H1 (cell line): ENCODE measurements around the gene TMEM44. TPM values are rescaled to one million over a fixed set of nuclear protein-coding genes. Genes with fewer than 3 reads are reported as not detected.

ENCODE experiments used
- CTCF ChIA-PET: fragments of 300-600 bp; sonication (Branson Sonifier 250); formaldehyde crosslinking; loops from one replicate; lab custom pipeline; 2021; ENCODE audit not compliant: partially characterized antibody; lab: Charles Lee
- POLR2A ChIA-PET: fragments of 300-600 bp; sonication (Branson Sonifier 250); formaldehyde crosslinking; loops from one replicate; lab custom pipeline; 2021; ENCODE audit warnings: inconsistent platforms; ENCODE audit not compliant: partially characterized antibody; lab: Charles Lee
- DNase-seq, 2 experiments: peaks; one replicate each; pipeline versions ENCODE4 v3.0.0 to v3.0.0-alpha.2; 2010 to 2022; ENCODE audit warnings: low spot score in 2 of 2, low read depth in 1 of 2, mixed read lengths in 1 of 2
- FAIRE-seq: peaks from 2 replicates; lab custom pipeline; 2011; peaks lifted over from hg19 to GRCh38; lab: Jason Lieb, UNC
- H2AFZ ChIP-seq: 2 replicates; pipeline ENCODE4 v1.8.1; 2012; ENCODE audit warnings: low read length, inconsistent platforms
- H2AK5ac ChIP-seq: 2 replicates; pipeline ENCODE4 v1.6.1; 2013; ENCODE audit warnings: low read depth, low read length
- H2BK120ac ChIP-seq: replicated peaks from 2 replicates; pipeline ENCODE3; 2013; ENCODE audit warnings: low read depth, low read length, inconsistent platforms
- H2BK12ac ChIP-seq: 2 replicates; pipeline ENCODE4 v1.6.1; 2013; ENCODE audit warnings: low read depth, low read length
- H2BK15ac ChIP-seq: 2 replicates; pipeline ENCODE4 v1.6.1; 2013; ENCODE audit warnings: low read length
- H2BK20ac ChIP-seq: 2 replicates; pipeline ENCODE4 v1.6.1; 2013; ENCODE audit warnings: low read length
- H2BK5ac ChIP-seq: 2 replicates; pipeline ENCODE4 v1.6.1; 2013; ENCODE audit warnings: low read depth, low read length
- H3K14ac ChIP-seq: 2 replicates; pipeline ENCODE4 v1.6.1; 2013; ENCODE audit warnings: inconsistent platforms; ENCODE audit not compliant: insufficient read length
- H3K18ac ChIP-seq: 2 replicates; pipeline ENCODE4 v1.6.1; 2013; ENCODE audit warnings: low read length; ENCODE audit errors: extremely low read depth
- H3K23ac ChIP-seq: 2 replicates; pipeline ENCODE4 v1.6.1; 2013; ENCODE audit warnings: inconsistent platforms; ENCODE audit not compliant: insufficient read length
- H3K23me2 ChIP-seq: 2 replicates; pipeline ENCODE4 v1.6.1; 2013; ENCODE audit warnings: low read depth, low read length
- H3K27ac ChIP-seq: 2 replicates; pipeline ENCODE4 v1.6.1; 2011; ENCODE audit warnings: low read depth, low read length, inconsistent platforms
- H3K27me3 ChIP-seq, 4 experiments: replicated peaks in 1 of 4; 1 replicate in 1 of 4; 2 replicates in 3 of 4; pipeline versions ENCODE4 v1.6.1 to v1.8.1; 2011 to 2013; ENCODE audit warnings: low read length in 3 of 4, mild to moderate bottlenecking in 3 of 4, inconsistent platforms in 2 of 4, mixed read lengths in 2 of 4, moderate library complexity in 1 of 4; ENCODE audit not compliant: control insufficient read depth in 3 of 4, insufficient read depth in 3 of 4; ENCODE audit errors: extremely low read depth in 1 of 4
- H3K36me3 ChIP-seq, 4 experiments: 2 replicates each; pipeline versions ENCODE4 v1.6.1 to v1.8.1; 2011 to 2013; ENCODE audit warnings: mild to moderate bottlenecking in 4 of 4, low read length in 3 of 4, moderate library complexity in 2 of 4, control low read depth in 1 of 4, inconsistent platforms in 1 of 4; ENCODE audit not compliant: insufficient read depth in 4 of 4, control insufficient read depth in 2 of 4
- H3K4ac ChIP-seq: replicated peaks from 2 replicates; pipeline ENCODE3; 2013; ENCODE audit warnings: low read length, low read depth, mixed read lengths, inconsistent platforms; ENCODE audit not compliant: insufficient read length
- H3K4me1 ChIP-seq, 4 experiments: replicated peaks in 1 of 4; 1 replicate in 1 of 4; 2 replicates in 3 of 4; pipeline versions ENCODE4 v1.6.1 to v1.8.1; 2011 to 2013; ENCODE audit warnings: low read length in 3 of 4, inconsistent platforms in 2 of 4, mixed read lengths in 1 of 4; ENCODE audit not compliant: insufficient read depth in 4 of 4, control insufficient read depth in 3 of 4
- H3K4me2 ChIP-seq, 2 experiments: 2 replicates each; pipeline versions ENCODE4 v1.6.1 to v1.8.1; 2011 to 2013; ENCODE audit warnings: low read depth in 2 of 2, low read length in 2 of 2, control low read depth in 1 of 2, inconsistent platforms in 1 of 2, mild to moderate bottlenecking in 1 of 2; ENCODE audit not compliant: insufficient read depth in 1 of 2
- H3K4me3 ChIP-seq, 4 experiments: fragments of 200-600, 300-600 bp in 1 of 4; sonication (generic), shearing (Covaris generic), sonication (Bioruptor Twin) in 1 of 4; 2 replicates each; pipeline versions ENCODE4 v1.5.1 to v1.8.1; 2011 to 2016; ENCODE audit warnings: low read length in 4 of 4, low read depth in 3 of 4, control low read depth in 2 of 4, inconsistent platforms in 2 of 4, mild to moderate bottlenecking in 2 of 4, mixed read lengths in 1 of 4, moderate library complexity in 1 of 4; ENCODE audit not compliant: insufficient read depth in 2 of 4; ENCODE audit errors: extremely low read depth in 1 of 4
- H3K56ac ChIP-seq: replicated peaks from 2 replicates; pipeline ENCODE3; 2013; ENCODE audit warnings: low read depth, mild to moderate bottlenecking, mixed read lengths, low read length, inconsistent platforms; ENCODE audit not compliant: insufficient read length
- H3K79me1 ChIP-seq: 2 replicates; pipeline ENCODE4 v1.6.1; 2013; ENCODE audit warnings: low read depth, low read length, control low read depth
- H3K79me2 ChIP-seq, 2 experiments: 2 replicates each; pipeline versions ENCODE4 v1.6.1 to v1.8.1; 2012 to 2013; ENCODE audit warnings: low read length in 2 of 2, mild to moderate bottlenecking in 2 of 2, inconsistent platforms in 1 of 2; ENCODE audit not compliant: insufficient read depth in 2 of 2, control insufficient read depth in 1 of 2
- H3K9ac ChIP-seq, 4 experiments: replicated peaks in 1 of 4; 1 replicate in 1 of 4; 2 replicates in 3 of 4; pipeline versions ENCODE4 v1.6.1 to v1.8.1; 2011 to 2013; ENCODE audit warnings: low read depth in 3 of 4, low read length in 3 of 4, control low read depth in 2 of 4, mild to moderate bottlenecking in 2 of 4, moderate library complexity in 2 of 4, inconsistent platforms in 1 of 4; ENCODE audit errors: extremely low read depth in 1 of 4
- H3K9me3 ChIP-seq, 2 experiments: 2 replicates each; pipeline versions ENCODE4 v1.6.1 to v1.8.1; 2012 to 2013; ENCODE audit warnings: mild to moderate bottlenecking in 2 of 2, moderate library complexity in 2 of 2, control low read depth in 1 of 2, inconsistent platforms in 1 of 2, low read depth in 1 of 2, low read length in 1 of 2, mixed read lengths in 1 of 2; ENCODE audit not compliant: insufficient read depth in 2 of 2
- H4K20me1 ChIP-seq, 2 experiments: replicated peaks in 1 of 2; 2 replicates each; pipeline versions ENCODE3 to v1.8.1; 2011 to 2013; ENCODE audit warnings: inconsistent platforms in 2 of 2, low read length in 2 of 2, mild to moderate bottlenecking in 1 of 2; ENCODE audit not compliant: insufficient read depth in 2 of 2, control insufficient read depth in 1 of 2
- H4K5ac ChIP-seq: 2 replicates; pipeline ENCODE4 v1.6.1; 2013; ENCODE audit warnings: low read length, low read depth, mixed read lengths, inconsistent platforms; ENCODE audit not compliant: insufficient read length
- H4K8ac ChIP-seq: 2 replicates; pipeline ENCODE4 v1.8.0; 2013; ENCODE audit warnings: mild to moderate bottlenecking, moderate library complexity, low read length, inconsistent platforms; ENCODE audit not compliant: insufficient read depth; ENCODE audit errors: extremely low read depth
- H4K91ac ChIP-seq: replicated peaks from 2 replicates; pipeline ENCODE3; 2013; ENCODE audit warnings: low read length, mixed read lengths, inconsistent platforms; ENCODE audit not compliant: insufficient read length
- CBX8 ChIP-seq: fragments of 300-800, 300-1000 bp; sonication (generic); IDR thresholded peaks from 2 replicates; pipeline ENCODE4 v1.7.1; 2016; ENCODE audit warnings: low read depth, low read length, borderline replicate concordance
- CREB1 ChIP-seq: IDR thresholded peaks from 2 replicates; pipeline ENCODE4 v1.6.1; 2012; ENCODE audit warnings: inconsistent platforms
- JUND ChIP-seq: IDR thresholded peaks from 2 replicates; pipeline ENCODE4 v1.6.1; 2011; ENCODE audit warnings: mild to moderate bottlenecking, improper control_type of control experiment, low read length
- KDM4A ChIP-seq: IDR thresholded peaks from one replicate; pipeline ENCODE4 v1.7.1; 2012; ENCODE audit warnings: low read depth, mild to moderate bottlenecking, moderate library complexity, low read length, inconsistent platforms; ENCODE audit not compliant: severe bottlenecking
- NRF1 ChIP-seq: IDR thresholded peaks from 2 replicates; pipeline ENCODE4 v1.6.1; 2011; ENCODE audit warnings: mild to moderate bottlenecking, low read depth, low read length, improper control_type of control experiment
- RNF2 ChIP-seq: fragments of 200-900, 300-1000 bp; sonication (generic); IDR thresholded peaks from 2 replicates; pipeline ENCODE4 v1.7.1; 2016; ENCODE audit warnings: borderline replicate concordance, low read depth, mild to moderate bottlenecking, antibody characterized with exemption, low read length; ENCODE audit not compliant: poor library complexity, severe bottlenecking; ENCODE audit errors: missing control alignments
- SIN3A ChIP-seq, 2 experiments: IDR thresholded peaks in 1 of 2; conservative IDR thresholded peaks in 1 of 2; 2 replicates each; pipeline ENCODE4 v1.6.1; 2011 to 2012; ENCODE audit warnings: low read length in 2 of 2, improper control_type of control experiment in 1 of 2, low read depth in 1 of 2, mild to moderate bottlenecking in 1 of 2
- SP1 ChIP-seq: IDR thresholded peaks from 2 replicates; pipeline ENCODE4 v1.6.1; 2011; ENCODE audit warnings: low read depth, low read length
- WGBS, 2 experiments: shearing (Covaris generic) in 1 of 2; methylation state at CpG; one replicate each; pipeline versions ENCODE4 v1.1.6 to v1.1.7; 2013 to 2015; ENCODE audit warnings: low lambda C conversion rate in 2 of 2, mixed read lengths in 2 of 2, inconsistent platforms in 1 of 2, low coverage in 1 of 2, missing lambda C conversion rate in 1 of 2; ENCODE audit not compliant: insufficient replicate concordance in 2 of 2, insufficient coverage in 1 of 2, insufficient read length in 1 of 2; ENCODE audit errors: extremely low coverage in 1 of 2, missing lambda C conversion rate in 1 of 2; 5-methylcytosine and 5-hydroxymethylcytosine counted together
- polyA plus RNA-seq, 7 experiments: library from polyadenylated mRNA; depleted of rRNA in 3 of 7; stranded (reverse) in 5 of 7; unstranded in 2 of 7; fragments of >200 nt in 5 of 7; fragments of 200-250 nt in 2 of 7; gene quantifications; 1 replicate in 5 of 7; 2 replicates in 1 of 7; 4 replicates in 1 of 7; pipeline versions ENCODE4 v1.2.1 to v1.2.3, GENCODE V29; 2011 to 2013; ENCODE audit warnings: missing spikeins in 2 of 7, mixed read lengths in 2 of 7
- total RNA-seq: library from RNA; stranded (reverse); fragmentation: NEBNext Ultra II Directional; extraction: Animal tissue kit (Norgen Biotek cat#: 25700); gene quantifications from 2 replicates; pipeline ENCODE4 v1.2.1, GENCODE V29; 2021
- TF ChIP-seq, protein P1 (sequence below): IDR thresholded peaks from 2 replicates; pipeline ENCODE4 v1.6.1; 2012; ENCODE audit warnings: low read length, inconsistent platforms

TMEM44 gene
- total and polyA plus RNA-seq, 2 of the 8 experiments (the other 6 are each of a cell fraction or from before 2014, with no cell fraction given) = 14.0 to 16.7 TPM

DNA sequence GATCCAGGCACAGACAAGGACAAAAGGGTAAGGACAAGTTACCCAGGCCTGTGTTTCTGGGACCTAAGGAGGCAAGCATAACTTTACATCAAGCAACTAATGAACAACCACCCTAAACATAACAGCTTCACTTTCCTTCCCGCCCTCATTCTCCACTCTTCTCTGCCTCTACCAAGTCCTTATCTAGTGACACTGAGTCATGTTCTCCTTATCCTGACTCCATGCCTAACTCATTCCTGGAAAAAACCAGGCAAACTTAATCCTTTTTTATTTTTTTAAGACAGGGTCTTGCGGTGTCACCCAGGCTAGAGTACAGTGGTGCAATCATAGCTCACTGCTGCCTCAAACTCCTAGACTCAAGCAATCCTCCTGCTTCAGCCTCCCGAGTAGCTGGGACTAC lies 44.5 kb downstream of the TMEM44 start:
- POLR2A ChIA-PET = interaction anchor here (1.4 to 1.5 kb wide), 2 partner anchors 9 to 44 kb away, joined by 3 read pairs; partner anchors contain the start of gene TMEM44
- Histone ChIP-seq H3K36me3 (0 out of 8 replicates have a peak, but pooled peaks cover 0 to 3% (median 0%) of the 10 kb centered on the region in 4 experiments), H3K9me3 (no peaks in the 10 kb centered on the region), H2BK20ac (no peak overlapping the region), H3K4me2 (no peak overlapping the region)
- TF ChIP-seq KDM4A (no peak), CBX8 (no peak), NRF1 (no peak), SIN3A (conservative IDR thresholded peaks at IDR 0.05 in 1 of 2, IDR thresholded peaks at IDR 0.05 in 1 of 2; ENCODE audit: low read depth in 1 of 2, low read length in 2 of 2) (no peak), JUND (no peak), CREB1 (no peak), SP1 (no peak), RNF2 (no peak)
- TF ChIP-seq, protein P1, sequence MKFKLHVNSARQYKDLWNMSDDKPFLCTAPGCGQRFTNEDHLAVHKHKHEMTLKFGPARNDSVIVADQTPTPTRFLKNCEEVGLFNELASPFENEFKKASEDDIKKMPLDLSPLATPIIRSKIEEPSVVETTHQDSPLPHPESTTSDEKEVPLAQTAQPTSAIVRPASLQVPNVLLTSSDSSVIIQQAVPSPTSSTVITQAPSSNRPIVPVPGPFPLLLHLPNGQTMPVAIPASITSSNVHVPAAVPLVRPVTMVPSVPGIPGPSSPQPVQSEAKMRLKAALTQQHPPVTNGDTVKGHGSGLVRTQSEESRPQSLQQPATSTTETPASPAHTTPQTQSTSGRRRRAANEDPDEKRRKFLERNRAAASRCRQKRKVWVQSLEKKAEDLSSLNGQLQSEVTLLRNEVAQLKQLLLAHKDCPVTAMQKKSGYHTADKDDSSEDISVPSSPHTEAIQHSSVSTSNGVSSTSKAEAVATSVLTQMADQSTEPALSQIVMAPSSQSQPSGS = no peak
- TF ChIP-seq, all 59 proteins: peak for 0
- no peak overlapping the region for H3K56ac ChIP-seq
- no peak overlapping the region for H3K9ac ChIP-seq
- no peak overlapping the region for H3K27ac ChIP-seq
- H4K8ac ChIP-seq = no peak overlapping the region
- no peak overlapping the region for H3K4ac ChIP-seq
- H3K23ac ChIP-seq = no peak overlapping the region
- peaks cover 3% of the 10 kb centered on the region; the same call in 1 of the 2 replicates for H3K23me2 ChIP-seq
- H2BK120ac ChIP-seq = no peak overlapping the region
- no peak overlapping the region for H3K14ac ChIP-seq
- no peak overlapping the region for H2AK5ac ChIP-seq
- no peaks in the 10 kb centered on the region for H3K27me3 ChIP-seq
- H3K18ac ChIP-seq = no peak overlapping the region
- no peak overlapping the region for H4K5ac ChIP-seq
- H2AFZ ChIP-seq = no peak overlapping the region
- no peak overlapping the region for H3K4me3 ChIP-seq
- H4K20me1 ChIP-seq = no peaks in the 10 kb centered on the region
- H3K79me1 ChIP-seq = no peaks in the 10 kb centered on the region
- CTCF ChIA-PET = interaction anchor here (0.7 to 1.2 kb wide), 5 partner anchors 11 to 117 kb away, joined by 3 to 4 read pairs (median 3); no protein-coding TSS in a partner anchor
- no peak for DNase-seq
- no peaks in the 10 kb centered on the region for H3K4me1 ChIP-seq
- no peak for FAIRE-seq
- no peak overlapping the region for H4K91ac ChIP-seq
- no peak overlapping the region for H2BK5ac ChIP-seq
- 91% methylated on average over 3 of the region's 3 CpGs; no CpG with 5 or more reads in 1 of the 2 experiments for WGBS, 2 experiments
- H2BK15ac ChIP-seq = no peak overlapping the region
- no peak overlapping the region for H2BK12ac ChIP-seq
- peaks cover 0 to 4% of the 10 kb centered on the region in 2 experiments; a peak in 1 of 4 replicates for H3K79me2 ChIP-seq
